Measurements from ENCODE around the gene NXNL2. TPM values are rescaled to one million over a fixed set of nuclear protein-coding genes. Genes with fewer than 3 reads are reported as not detected.

NXNL2 gene
- 7.7 and 11.2 TPM in 2 replicates for total RNA-seq

GRCh38 chr9:88534456-88535225 lies at the start of gene NXNL2:
Gene NXNL2, plus strand, starts transcription at chr9:88535178. Its CDS starts 257 bp downstream, at chr9:88535435.
- DNase-seq (ENCODE audit: low read depth): peak; percentile 91
- peak within 1 kb of the TSS; percentile 79 for H3K4me3 ChIP-seq (ENCODE audit: low read depth, low read length)
- no peak for TF ChIP-seq CTCF (IDR thresholded peaks at IDR 0.05; ENCODE audit: insufficient read depth, low read depth, low read length)

GRCh38 chr9:88488166-88488565 lies 46.8 kb upstream of the NXNL2 start:
- no peak for TF ChIP-seq CTCF (IDR thresholded peaks at IDR 0.05; ENCODE audit: insufficient read depth, low read depth, low read length)
- no peak for DNase-seq (ENCODE audit: low read depth)
- H3K4me3 ChIP-seq (ENCODE audit: low read depth, low read length): no peak overlapping the region

- no peak for DNase-seq (ENCODE audit: low read depth)
- no peak for TF ChIP-seq CTCF (IDR thresholded peaks at IDR 0.05; ENCODE audit: insufficient read depth, low read depth, low read length)
- no peak overlapping the region for H3K4me3 ChIP-seq (ENCODE audit: low read depth, low read length)
Observed at GRCh38 chr9:88494983-88495721, 39.8 kb upstream of the NXNL2 start.

- no peak overlapping the region for H3K4me3 ChIP-seq (ENCODE audit: low read depth, low read length)
- DNase-seq (ENCODE audit: low read depth): no peak
- TF ChIP-seq CTCF (IDR thresholded peaks at IDR 0.05; ENCODE audit: insufficient read depth, low read depth, low read length): no peak
Observed at GRCh38 chr9:88497224-88497623, 37.8 kb upstream of the NXNL2 start.

GRCh38 chr9:88498880-88499279 lies 36.1 kb upstream of the NXNL2 start:
- TF ChIP-seq CTCF (IDR thresholded peaks at IDR 0.05; ENCODE audit: insufficient read depth, low read depth, low read length): no peak

GRCh38 chr9:88501086-88501485 lies 33.9 kb upstream of the NXNL2 start:
- DNase-seq (ENCODE audit: low read depth): no peak
- H3K4me3 ChIP-seq (ENCODE audit: low read depth, low read length): no peak overlapping the region
- TF ChIP-seq CTCF (IDR thresholded peaks at IDR 0.05; ENCODE audit: insufficient read depth, low read depth, low read length): no peak

More at GRCh38 chr9:88498880-88499279, 36.1 kb upstream of the NXNL2 start:
- H3K4me3 ChIP-seq (ENCODE audit: low read depth, low read length): no peak overlapping the region
- no peak for DNase-seq (ENCODE audit: low read depth)
